ENCODE results near the gene PDZD7.

GRCh38 chr10:101071885-101072433, 41.0 kb upstream of the PDZD7 start:
- TF ChIP-seq CBX5 (IDR thresholded peaks at IDR 0.05; ENCODE audit: borderline replicate concordance, low read depth) (no peak), MIER1 (IDR thresholded peaks at IDR 0.05; ENCODE audit: low read depth) (no peak), MAX (CRISPR knock-in tag; IDR thresholded peaks at IDR 0.05) (no peak), SMAD4 (CRISPR knock-in tag; conservative IDR thresholded peaks at IDR 0.05) (peak; percentile 34; the same call in 1 of the 2 replicates), RFX5 (IDR thresholded peaks at IDR 0.05; ENCODE audit: low read depth, low read length) (no peak), EGR1 (conservative IDR thresholded peaks at IDR 0.05) (no peak), CREB1 (IDR thresholded peaks at IDR 0.05) (no peak), CREB1 (CRISPR knock-in tag; IDR thresholded peaks at IDR 0.05) (no peak), ZNF639 (CRISPR knock-in tag; conservative IDR thresholded peaks at IDR 0.05 in 1 of 2, IDR thresholded peaks at IDR 0.05 in 1 of 2) (no peak), U2AF2 (optimal IDR thresholded peaks at IDR 0.05; ENCODE audit: low read depth, low read length) (no peak), U2AF1 (optimal IDR thresholded peaks at IDR 0.05; ENCODE audit: low read depth, low read length) (no peak), REST (IDR thresholded peaks at IDR 0.05; ENCODE audit: borderline replicate concordance) (peak; percentile 33), REST (CRISPR knock-in tag; IDR thresholded peaks at IDR 0.05; ENCODE audit: low read depth) (no peak), ZNF318 (IDR thresholded peaks at IDR 0.05; ENCODE audit: borderline replicate concordance in 1 of 2, low read depth in 1 of 2) (no peak), CTCF (IDR thresholded peaks at IDR 0.05 in 2 of 3, conservative IDR thresholded peaks at IDR 0.05 in 1 of 3; ENCODE audit: insufficient read depth in 2 of 3, low read depth in 1 of 3, low read length in 3 of 3) (no peak), MAFK (IDR thresholded peaks at IDR 0.05; ENCODE audit: low read length) (no peak)
